Measurements from ENCODE around the gene SRC. TPM values are rescaled to one million over a fixed set of nuclear protein-coding genes. Genes with fewer than 3 reads are reported as not detected.

SRC gene
- total RNA-seq, 1 donor from 2014 or later: 64.0 TPM

DNA sequence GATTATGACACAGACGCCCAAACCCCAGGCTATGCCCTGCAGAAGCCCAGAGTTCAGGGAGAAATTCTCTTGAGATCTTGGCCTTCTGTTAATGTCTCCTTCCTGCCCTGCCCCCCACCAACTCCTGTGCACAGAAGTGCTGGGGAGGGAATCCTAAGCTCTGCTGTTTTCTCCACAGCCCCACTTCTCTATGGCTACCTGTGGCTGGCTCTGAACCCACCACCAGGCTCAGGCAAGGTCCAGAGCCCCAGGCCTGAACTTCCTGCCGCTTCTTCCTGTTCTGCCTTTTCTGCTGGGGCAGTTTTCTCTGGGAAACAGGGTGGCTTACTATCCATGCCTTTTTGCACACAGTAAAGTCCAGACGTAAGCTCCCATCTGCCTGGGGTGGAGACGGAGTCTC is 97.7 kb downstream of the SRC start:
- Histone ChIP-seq H3K27me3 (no peaks in the 10 kb centered on the region), H3K27ac (no peak overlapping the region), H3K36me3 (no peaks in the 10 kb centered on the region), H3K9me3 (no peaks in the 10 kb centered on the region), H3K4me1 (no peaks in the 10 kb centered on the region), H3K4me3 (no peak overlapping the region)
- ATAC-seq (no peak), DNase-seq (peak; percentile 18)
- intact Hi-C loops (cut with DNase I): no loop called here
- TF ChIP-seq, protein P1, sequence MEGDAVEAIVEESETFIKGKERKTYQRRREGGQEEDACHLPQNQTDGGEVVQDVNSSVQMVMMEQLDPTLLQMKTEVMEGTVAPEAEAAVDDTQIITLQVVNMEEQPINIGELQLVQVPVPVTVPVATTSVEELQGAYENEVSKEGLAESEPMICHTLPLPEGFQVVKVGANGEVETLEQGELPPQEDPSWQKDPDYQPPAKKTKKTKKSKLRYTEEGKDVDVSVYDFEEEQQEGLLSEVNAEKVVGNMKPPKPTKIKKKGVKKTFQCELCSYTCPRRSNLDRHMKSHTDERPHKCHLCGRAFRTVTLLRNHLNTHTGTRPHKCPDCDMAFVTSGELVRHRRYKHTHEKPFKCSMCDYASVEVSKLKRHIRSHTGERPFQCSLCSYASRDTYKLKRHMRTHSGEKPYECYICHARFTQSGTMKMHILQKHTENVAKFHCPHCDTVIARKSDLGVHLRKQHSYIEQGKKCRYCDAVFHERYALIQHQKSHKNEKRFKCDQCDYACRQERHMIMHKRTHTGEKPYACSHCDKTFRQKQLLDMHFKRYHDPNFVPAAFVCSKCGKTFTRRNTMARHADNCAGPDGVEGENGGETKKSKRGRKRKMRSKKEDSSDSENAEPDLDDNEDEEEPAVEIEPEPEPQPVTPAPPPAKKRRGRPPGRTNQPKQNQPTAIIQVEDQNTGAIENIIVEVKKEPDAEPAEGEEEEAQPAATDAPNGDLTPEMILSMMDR (IDR thresholded peaks at IDR 0.05): no peak

DNA sequence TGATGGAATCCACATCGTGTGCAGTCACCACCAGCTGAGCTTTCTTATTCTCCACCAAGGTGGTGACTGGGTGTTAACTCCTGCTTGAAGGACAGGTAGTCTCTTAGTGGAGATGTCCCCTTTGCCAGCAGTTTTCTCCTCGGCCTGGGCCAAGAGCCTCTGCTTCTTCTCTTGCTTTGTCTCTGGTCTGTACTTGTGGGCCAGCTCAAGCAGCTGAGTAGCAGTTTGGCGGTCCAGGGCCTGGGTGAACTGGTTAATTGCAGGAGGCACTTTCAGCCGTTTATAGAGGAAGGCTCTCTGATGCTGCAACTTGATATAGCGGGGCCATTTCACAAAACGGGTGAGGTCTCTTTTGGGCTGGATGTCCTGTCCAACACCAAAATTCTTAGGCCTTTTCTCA is 99.1 kb downstream of the SRC start:
- H3K36me3 ChIP-seq: no peaks in the 10 kb centered on the region
- no peak overlapping the region for H3K27ac ChIP-seq
- H3K4me1 ChIP-seq: no peaks in the 10 kb centered on the region
- DNase-seq: peak; percentile 34
- no peak overlapping the region for H3K4me3 ChIP-seq
- no peaks in the 10 kb centered on the region for H3K27me3 ChIP-seq
- TF ChIP-seq, protein P1 (IDR thresholded peaks at IDR 0.05): no peak
- no peaks in the 10 kb centered on the region for H3K9me3 ChIP-seq
- intact Hi-C loops (cut with DNase I): no loop called here
- ATAC-seq: no peak

DNA sequence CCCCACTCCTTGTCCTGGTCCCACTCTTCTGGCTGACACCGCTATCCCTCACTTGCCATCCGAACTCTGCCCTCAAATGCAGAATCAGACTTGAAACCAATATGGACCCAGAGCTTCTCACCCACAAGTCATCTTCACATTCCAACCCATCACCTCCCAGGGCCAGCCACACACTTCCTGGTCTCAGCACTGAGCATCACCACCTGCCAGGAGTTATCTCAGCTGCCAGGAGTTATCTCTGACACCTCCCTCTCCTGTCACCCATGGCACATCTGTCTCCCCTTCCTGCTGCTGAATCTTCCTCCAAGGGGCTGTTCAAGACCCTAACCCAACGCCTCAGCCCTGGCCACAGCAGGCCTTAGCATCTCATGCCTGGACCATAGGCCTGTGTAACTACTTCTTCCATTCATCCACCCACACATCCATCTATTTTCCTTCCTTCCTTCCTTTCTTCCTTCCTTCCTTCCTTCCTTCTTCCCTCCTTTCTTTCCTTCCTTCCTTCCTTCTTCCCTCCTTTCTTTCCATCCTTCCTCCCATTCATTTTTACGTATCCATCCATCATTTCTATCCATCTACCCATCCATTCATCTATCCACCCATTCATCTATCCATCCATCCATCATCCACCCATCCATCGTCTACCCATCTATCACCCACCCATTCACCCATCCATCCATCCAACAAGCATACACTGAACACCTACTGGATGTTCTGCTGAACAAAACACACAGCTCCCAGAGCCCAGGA is 100.5 kb downstream of the SRC start:
- no peak for DNase-seq
- TF ChIP-seq, protein P1 (IDR thresholded peaks at IDR 0.05): no peak

DNA sequence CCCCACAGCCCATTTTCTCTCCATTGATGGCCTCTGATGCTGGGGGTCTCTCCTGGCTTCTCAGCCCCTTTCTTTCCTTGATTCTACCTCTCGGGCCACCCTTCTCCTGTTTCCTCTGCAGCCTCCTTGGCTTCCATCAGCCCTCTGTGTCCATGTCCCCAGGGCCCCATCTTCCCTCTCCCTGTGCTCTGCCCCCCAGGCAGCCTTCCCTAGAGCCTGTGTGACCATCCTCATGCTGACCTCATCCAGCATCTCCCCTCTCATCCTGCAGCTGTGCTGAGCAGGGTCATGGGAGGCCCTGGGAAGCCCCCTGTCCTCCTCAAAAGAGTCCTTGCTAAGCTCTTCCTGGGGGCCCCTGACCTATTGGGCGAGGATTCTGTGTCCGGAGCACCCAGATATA is 101.7 kb downstream of the SRC start:
- intact Hi-C loops (cut with DNase I): no loop called here
- ATAC-seq (no peak), DNase-seq (peak; percentile 41)
- Histone ChIP-seq H3K9me3 (no peaks in the 10 kb centered on the region), H3K36me3 (no peaks in the 10 kb centered on the region), H3K27ac (no peak overlapping the region), H3K27me3 (no peaks in the 10 kb centered on the region), H3K4me1 (no peaks in the 10 kb centered on the region), H3K4me3 (no peak overlapping the region)
- TF ChIP-seq, protein P1 (IDR thresholded peaks at IDR 0.05): no peak

More for the DNA sequence above, 100.5 kb downstream of the SRC start:
- Histone ChIP-seq H3K4me3 (no peak overlapping the region), H3K4me1 (no peaks in the 10 kb centered on the region), H3K27me3 (no peaks in the 10 kb centered on the region), H3K27ac (no peak overlapping the region), H3K36me3 (no peaks in the 10 kb centered on the region), H3K9me3 (no peaks in the 10 kb centered on the region)
- intact Hi-C loops (cut with DNase I): no loop called here
- no peak for ATAC-seq

DNA sequence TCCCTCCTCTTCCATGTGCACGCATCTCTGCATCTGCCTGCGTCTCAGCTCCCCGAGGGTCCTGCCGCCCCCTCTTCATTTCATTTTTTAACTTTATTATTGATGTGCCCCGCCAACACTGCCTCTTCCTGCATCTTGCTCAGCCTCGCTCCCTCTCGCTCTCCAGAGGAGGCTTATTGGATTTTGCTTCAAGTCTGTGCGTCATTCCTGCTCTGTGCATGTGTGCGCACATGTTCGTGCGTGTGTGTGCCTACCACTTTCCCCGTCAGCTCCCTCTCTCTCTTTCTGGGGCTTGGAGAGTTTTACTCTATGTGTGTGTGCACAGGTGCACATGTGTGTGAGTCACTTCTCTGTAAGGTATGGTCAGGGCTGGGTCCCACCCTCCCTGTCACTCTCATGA is 103.3 kb downstream of the SRC start:
- Histone ChIP-seq H3K27me3 (no peaks in the 10 kb centered on the region), H3K27ac (no peak overlapping the region), H3K4me1 (no peaks in the 10 kb centered on the region), H3K4me3 (no peak overlapping the region), H3K9me3 (no peaks in the 10 kb centered on the region), H3K36me3 (no peaks in the 10 kb centered on the region)
- TF ChIP-seq, protein P1 (IDR thresholded peaks at IDR 0.05): no peak
- no peak for ATAC-seq
- DNase-seq: peak; percentile 36
- intact Hi-C loops (cut with DNase I): no loop called here

Measured in upper lobe of right lung (tissue), 1 donor.